Esophagus muscularis mucosa (tissue), 4 donors: ENCODE results near the gene ACSM5.
"Not testable (repeated sequence)": the region's sequence is repeated elsewhere in the genome, so short reads cannot be mapped to it uniquely, and the experiment has no call there.

ENCODE experiments used
- EP300 ChIP-seq: sonication (generic); formaldehyde crosslinking; IDR thresholded peaks from one replicate; pipeline ENCODE4 v1.6.1; 2017; ENCODE audit warnings: antibody characterized with exemption
- POLR2A ChIP-seq: fragments of 450-650 bp; IDR thresholded peaks from one replicate; pipeline ENCODE4 v1.6.1; 2017; ENCODE audit warnings: antibody characterized with exemption, moderate library complexity, mild to moderate bottlenecking, low read depth
- POLR2AphosphoS5 ChIP-seq, 2 donors: sonication (generic); formaldehyde crosslinking; IDR thresholded peaks; one replicate each; pipeline ENCODE4 v1.6.1; 2017; ENCODE audit warnings: antibody characterized with exemption in 2 of 2
- TF ChIP-seq, protein P1 (sequence below), 3 experiments: fragments of 200-600 bp in 2 of 3; fragments of 450-650 bp in 1 of 3; sonication (generic) in 2 of 3; IDR thresholded peaks; one replicate each; pipeline ENCODE4 v1.5.1; 2017 to 2019; ENCODE audit warnings: antibody characterized with exemption in 3 of 3, mild to moderate bottlenecking in 2 of 3, moderate library complexity in 1 of 3

DNA sequence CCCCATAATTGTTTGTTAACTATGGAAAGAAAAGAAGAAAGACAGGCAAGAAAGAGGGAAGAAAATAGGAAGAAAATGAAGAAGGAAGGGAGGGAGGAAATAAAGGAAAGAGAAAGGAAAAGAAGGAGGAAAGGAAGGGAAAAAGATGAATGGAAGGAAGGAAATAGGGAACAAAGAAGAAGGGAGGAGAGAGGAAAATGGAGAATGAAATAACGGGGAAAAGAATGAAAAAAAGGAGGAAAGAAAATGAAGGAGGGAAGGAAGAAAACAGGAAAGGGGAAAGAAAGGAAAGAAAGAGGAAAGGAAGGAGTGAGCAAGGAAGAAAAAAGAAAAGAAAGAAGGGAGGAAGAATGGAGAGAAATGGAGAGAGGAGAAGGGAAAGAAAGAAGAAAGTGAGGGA lies 21.1 kb downstream of the ACSM5 start:
- TF ChIP-seq, protein P1, sequence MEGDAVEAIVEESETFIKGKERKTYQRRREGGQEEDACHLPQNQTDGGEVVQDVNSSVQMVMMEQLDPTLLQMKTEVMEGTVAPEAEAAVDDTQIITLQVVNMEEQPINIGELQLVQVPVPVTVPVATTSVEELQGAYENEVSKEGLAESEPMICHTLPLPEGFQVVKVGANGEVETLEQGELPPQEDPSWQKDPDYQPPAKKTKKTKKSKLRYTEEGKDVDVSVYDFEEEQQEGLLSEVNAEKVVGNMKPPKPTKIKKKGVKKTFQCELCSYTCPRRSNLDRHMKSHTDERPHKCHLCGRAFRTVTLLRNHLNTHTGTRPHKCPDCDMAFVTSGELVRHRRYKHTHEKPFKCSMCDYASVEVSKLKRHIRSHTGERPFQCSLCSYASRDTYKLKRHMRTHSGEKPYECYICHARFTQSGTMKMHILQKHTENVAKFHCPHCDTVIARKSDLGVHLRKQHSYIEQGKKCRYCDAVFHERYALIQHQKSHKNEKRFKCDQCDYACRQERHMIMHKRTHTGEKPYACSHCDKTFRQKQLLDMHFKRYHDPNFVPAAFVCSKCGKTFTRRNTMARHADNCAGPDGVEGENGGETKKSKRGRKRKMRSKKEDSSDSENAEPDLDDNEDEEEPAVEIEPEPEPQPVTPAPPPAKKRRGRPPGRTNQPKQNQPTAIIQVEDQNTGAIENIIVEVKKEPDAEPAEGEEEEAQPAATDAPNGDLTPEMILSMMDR (IDR thresholded peaks at IDR 0.05) = not testable (repeated sequence)
- not testable (repeated sequence) for TF ChIP-seq POLR2A; POLR2AphosphoS5 (IDR thresholded peaks at IDR 0.05); EP300
